Measurements from ENCODE around the gene PRDX6.

DNA sequence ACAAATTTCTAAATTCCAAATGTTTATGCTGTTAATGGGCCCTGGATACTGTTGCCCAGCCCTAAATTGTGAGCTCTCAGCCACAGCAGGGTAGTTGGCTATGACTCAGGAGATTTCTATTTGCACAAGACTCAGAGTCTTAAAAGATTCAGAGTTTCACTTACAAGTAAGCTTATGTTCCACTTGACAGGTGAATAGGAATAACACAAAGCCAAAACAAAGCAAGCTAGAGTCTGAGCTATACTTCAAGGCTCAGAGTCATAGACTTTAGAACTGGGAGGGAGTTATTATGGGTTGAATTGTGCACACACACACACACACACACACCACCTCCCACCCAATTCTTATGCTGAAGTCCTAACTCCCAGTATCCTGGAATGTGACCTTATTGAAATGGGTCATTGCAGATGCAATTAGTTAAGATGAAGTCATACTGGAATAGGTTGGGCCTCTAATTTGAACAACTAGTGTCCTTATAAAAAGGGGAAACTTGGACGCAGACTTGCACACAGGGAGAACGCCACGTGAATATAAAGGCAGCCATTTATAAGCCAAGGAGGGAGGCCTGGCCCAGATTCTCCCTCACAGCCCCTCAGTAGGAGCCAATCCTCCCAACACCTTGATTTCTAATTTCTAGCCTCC, 30.2 kb downstream of the PRDX6 start:
- TF ChIP-seq, protein P1, sequence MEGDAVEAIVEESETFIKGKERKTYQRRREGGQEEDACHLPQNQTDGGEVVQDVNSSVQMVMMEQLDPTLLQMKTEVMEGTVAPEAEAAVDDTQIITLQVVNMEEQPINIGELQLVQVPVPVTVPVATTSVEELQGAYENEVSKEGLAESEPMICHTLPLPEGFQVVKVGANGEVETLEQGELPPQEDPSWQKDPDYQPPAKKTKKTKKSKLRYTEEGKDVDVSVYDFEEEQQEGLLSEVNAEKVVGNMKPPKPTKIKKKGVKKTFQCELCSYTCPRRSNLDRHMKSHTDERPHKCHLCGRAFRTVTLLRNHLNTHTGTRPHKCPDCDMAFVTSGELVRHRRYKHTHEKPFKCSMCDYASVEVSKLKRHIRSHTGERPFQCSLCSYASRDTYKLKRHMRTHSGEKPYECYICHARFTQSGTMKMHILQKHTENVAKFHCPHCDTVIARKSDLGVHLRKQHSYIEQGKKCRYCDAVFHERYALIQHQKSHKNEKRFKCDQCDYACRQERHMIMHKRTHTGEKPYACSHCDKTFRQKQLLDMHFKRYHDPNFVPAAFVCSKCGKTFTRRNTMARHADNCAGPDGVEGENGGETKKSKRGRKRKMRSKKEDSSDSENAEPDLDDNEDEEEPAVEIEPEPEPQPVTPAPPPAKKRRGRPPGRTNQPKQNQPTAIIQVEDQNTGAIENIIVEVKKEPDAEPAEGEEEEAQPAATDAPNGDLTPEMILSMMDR (IDR thresholded peaks at IDR 0.05) = no peak
- no peak for TF ChIP-seq EZH2 (IDR thresholded peaks at IDR 0.05; ENCODE audit: borderline replicate concordance, insufficient read depth, low read depth, low read length, poor library complexity, severe bottlenecking)
